Left lobe of liver (tissue), 2 donors: ENCODE data around the gene SLC24A3. TPM values are rescaled to one million over a fixed set of nuclear protein-coding genes. Genes with fewer than 3 reads are reported as not detected.

Source experiments
- ATAC-seq: fragments of 200-7000 bp; cut with Tn5 transposase; one replicate; pipeline ENCODE4 v1.9.1; 2020; ENCODE audit warnings: mild to moderate bottlenecking, moderate library complexity
- DNase-seq: peaks from one replicate; pipeline ENCODE4 v3.0.0-alpha.2; 2020; ENCODE audit warnings: low spot score
- total RNA-seq: library from RNA; stranded (reverse); gene quantifications from one replicate; pipeline ENCODE4 v1.2.1, GENCODE V29; 2021
- donor health status: DM: no; HTN: no; CAD: no; lungs with moderate emphysema.
- donor health status: DM: no; HTN: yes; CAD: no.

SLC24A3 gene
- total RNA-seq, 1 donor from 2014 or later = 0.35 TPM

- ATAC-seq = no peak
Measured at GRCh38 chr20:19568128-19568527, 355.7 kb downstream of the SLC24A3 start.

DNA sequence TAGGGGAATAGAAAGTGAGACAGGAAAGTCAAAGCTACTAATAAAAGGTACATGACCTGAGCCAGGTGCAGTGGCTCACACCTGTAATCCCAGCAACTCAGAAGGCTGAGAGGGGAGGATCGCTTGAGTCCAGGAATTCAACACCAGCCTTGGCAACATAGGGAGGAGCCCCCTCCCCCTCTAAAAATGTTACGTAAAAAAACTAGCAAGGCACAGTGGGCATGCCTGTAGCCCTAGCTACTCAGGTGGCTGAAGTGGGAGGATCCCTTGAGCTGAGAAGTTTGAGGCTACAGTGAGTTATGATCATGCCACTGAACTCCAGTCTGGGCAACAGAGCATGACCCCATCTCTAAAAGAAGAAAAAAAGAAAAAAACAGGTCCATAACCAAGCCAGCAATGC is 359.6 kb downstream of the SLC24A3 start:
- no peak for DNase-seq
- no peak for ATAC-seq

More at GRCh38 chr20:19568128-19568527, 355.7 kb downstream of the SLC24A3 start:
- no peak for DNase-seq

GRCh38 chr20:19577692-19578091 is 365.2 kb downstream of the SLC24A3 start:
- no peak for ATAC-seq
- DNase-seq = no peak

- ATAC-seq = no peak
- no peak for DNase-seq
Measured at GRCh38 chr20:19582782-19583181, 370.3 kb downstream of the SLC24A3 start.

- DNase-seq = peak; percentile 62
- ATAC-seq = peak; percentile 90
Measured at GRCh38 chr20:19583532-19584175, 371.2 kb downstream of the SLC24A3 start.

- no peak for DNase-seq
- ATAC-seq = no peak
Measured at GRCh38 chr20:19588241-19588640, 375.8 kb downstream of the SLC24A3 start.

GRCh38 chr20:19588732-19589131 is 376.3 kb downstream of the SLC24A3 start:
- ATAC-seq (no peak), DNase-seq (no peak)

DNA sequence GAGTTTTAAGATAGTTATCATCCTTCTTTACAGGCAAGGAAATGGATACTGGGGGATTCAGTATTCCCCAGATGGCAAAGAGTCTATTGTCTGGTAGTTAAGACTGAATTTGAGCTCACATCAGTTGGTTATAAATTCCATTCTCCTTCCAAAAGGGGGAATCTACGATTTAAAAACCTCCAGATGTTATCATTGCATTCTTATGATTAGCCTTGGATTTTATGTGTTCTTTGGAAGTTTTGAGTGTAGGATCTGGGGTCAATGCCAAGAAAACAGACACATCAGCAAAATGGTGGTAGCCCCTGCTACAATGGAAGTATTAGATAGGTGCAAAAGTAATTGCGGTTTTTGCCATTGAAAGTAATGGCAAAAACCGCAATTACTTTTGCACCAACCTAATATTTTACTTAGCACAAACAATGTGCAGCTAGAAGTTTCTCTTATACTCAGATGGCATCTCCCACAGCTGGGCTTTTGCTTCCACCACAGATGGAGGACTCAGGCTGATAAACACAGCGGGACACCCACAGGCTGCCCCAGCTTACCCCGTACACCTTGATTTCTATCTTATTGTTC is 377.4 kb downstream of the SLC24A3 start:
- ATAC-seq (no peak), DNase-seq (no peak)

DNA sequence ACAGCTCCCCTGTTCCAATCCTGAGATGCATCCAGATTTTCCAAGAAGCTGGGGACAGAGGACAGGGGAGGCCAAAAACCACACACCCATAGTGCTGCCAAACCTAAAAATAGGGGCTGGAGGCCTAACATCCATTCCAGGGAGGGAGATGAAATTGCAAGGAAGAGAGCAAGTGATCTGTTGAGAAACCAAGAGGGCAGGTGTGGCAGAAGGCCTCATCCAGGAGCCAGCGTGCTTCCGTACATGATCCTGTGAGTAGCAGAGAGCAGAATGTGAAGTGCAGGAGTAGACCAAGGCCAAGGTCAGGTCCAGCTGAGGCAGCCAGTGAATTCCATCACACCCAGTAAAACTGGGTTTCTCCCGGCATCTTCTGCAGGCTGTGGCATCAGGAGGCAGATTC is 377.9 kb downstream of the SLC24A3 start:
- DNase-seq = no peak
- no peak for ATAC-seq

GRCh38 chr20:19593762-19594161 is 381.3 kb downstream of the SLC24A3 start:
- no peak for DNase-seq
- no peak for ATAC-seq

GRCh38 chr20:19594896-19595295 is 382.5 kb downstream of the SLC24A3 start:
- DNase-seq = no peak

GRCh38 chr20:19598117-19598850 is 385.8 kb downstream of the SLC24A3 start:
- ATAC-seq (no peak), DNase-seq (no peak)

More at GRCh38 chr20:19594896-19595295, 382.5 kb downstream of the SLC24A3 start:
- no peak for ATAC-seq

GRCh38 chr20:19599200-19599599 is 386.8 kb downstream of the SLC24A3 start:
- no peak for ATAC-seq

DNA sequence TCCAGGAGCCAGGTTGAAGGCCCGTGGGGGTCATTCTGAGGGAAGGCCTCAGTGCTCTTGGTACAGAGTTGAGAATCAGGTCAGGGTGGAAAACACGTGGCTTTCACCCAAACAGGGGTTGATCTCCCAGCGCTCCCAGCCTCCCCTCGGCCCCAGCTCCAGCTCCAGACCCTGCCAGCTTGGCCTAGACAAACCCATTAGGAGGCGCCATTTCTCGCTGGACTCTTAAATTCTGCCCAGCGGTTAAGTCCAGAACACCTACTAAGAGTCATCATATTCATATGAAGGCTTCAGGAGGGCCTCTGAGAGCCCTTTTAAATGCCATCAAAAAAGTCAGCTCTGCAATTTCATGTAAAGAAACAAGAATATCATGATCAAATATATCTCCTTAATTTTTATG is 387.6 kb downstream of the SLC24A3 start:
- DNase-seq (no peak), ATAC-seq (no peak)

More at GRCh38 chr20:19599200-19599599, 386.8 kb downstream of the SLC24A3 start:
- DNase-seq = no peak

GRCh38 chr20:19601126-19601810 is 388.8 kb downstream of the SLC24A3 start:
- DNase-seq (no peak), ATAC-seq (no peak)

DNA sequence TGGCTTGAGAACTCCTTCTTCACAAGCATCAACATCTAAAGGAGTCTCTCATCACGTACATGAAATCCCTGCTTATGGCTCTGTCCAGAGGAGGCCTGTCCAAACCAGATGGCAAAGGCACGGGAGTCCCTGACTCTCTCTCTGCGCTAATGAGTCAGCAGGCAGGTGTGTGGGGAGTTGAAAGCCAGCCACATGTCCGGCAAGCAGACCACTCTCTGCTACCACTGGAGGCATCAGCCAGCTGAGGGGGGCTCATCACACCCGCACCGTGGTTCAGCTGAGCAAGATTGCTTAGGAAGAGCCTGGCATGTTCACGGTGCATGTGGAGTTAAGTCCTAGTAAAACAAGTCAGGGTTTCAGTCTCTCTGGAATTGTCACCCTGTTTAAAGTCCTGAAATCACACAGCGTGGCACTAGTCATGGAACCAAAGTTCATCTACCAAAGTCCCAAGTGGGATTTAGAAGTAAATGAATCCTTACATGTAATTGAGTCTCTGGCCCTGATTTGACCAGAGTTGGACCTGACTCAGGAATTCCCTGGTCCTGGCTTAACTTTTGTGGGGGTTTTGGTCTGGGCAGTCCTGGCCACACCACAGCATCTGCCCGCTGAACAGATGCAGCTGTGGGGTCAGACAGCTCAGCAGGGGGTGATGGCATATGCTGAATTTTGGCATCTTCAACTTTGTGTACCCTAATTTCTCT is 390.4 kb downstream of the SLC24A3 start:
- no peak for DNase-seq

DNA sequence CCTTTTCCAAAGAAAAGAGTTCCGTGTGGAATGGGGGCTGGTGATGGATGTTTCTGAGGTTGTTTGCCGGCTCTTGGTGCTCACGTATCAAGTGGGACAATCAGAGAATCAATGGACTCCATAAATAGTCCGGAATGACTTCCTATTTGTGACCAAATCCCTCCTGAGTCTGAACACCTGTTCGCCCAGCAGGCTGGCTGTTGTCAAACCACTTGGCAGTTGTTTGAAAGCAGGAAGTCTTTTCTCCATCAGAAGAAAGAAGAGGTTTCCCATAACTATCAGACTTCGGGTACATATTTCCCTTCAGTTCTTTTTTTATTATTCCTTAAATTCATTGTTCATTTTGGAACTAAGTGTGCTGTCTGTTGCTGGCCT is 390.9 kb downstream of the SLC24A3 start:
- ATAC-seq = no peak
- DNase-seq = no peak

More for the DNA sequence above, 390.4 kb downstream of the SLC24A3 start:
- ATAC-seq = no peak

DNA sequence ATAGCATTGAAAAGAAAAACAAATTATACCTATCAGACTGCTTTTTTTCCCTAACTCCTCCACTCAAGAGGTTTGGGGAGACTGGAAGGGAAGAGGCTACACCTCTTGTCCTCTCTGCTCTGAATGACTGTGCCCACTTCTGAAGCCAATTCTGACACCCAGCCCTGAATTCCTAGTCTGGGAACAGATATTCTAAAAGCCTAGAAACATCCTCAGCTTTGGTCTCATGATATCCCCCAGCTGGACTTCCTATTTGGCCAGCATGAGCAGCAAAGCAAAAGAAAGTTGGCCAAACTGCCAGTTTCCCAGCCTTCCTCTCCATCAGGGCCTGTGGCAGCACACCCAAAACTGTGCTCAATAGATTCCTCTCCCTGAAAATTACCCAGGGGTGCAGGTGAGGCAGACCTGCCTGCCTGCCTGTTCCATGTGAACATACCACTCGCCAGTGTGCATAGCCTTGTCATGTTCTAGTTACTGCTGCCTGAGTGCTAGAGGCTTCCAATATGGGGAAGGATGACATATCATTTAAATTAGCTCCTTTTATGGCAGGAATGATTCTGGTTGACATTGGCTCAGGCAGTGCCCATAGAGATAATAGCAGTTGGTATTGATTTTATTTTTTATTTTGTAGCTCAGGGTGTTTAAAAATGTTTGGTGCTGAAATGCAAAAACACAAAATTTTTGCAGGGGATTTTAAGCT is 393.5 kb downstream of the SLC24A3 start:
- ATAC-seq (no peak), DNase-seq (no peak)

DNA sequence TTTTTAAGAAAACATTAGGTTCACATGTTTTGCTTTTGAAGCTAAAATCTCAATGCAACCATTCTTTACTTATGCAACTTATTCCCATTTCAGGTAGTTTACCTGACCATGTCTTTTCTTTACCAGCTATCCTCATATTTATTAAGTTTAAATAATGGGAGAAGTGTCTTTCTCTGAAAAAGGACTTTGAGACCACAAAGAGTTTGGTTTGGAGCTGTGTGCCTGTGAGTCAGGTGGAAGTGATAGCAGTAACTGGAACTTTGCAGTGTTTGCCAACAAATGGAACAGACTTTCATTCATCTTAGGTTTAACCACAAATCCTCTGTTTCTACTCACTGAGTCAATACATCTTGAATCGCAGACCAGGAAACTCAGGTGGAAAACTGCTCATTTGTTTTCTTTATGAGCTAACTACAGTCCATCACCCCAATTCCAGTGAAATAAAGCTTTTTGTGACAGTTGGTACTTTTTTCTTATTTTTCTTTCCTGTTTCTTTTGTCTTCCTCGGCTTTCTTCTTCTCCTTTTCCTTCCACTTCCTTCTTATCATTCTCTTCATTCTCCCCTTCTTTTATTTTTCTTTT is 397.3 kb downstream of the SLC24A3 start:
- no peak for DNase-seq
- no peak for ATAC-seq

GRCh38 chr20:19615629-19616028 is 403.2 kb downstream of the SLC24A3 start:
- ATAC-seq (no peak), DNase-seq (no peak)
